Measurements from ENCODE around the gene SLC4A1AP.

GRCh38 chr2:27638037-27638637 is 25.6 kb upstream of the SLC4A1AP start:
- TF ChIP-seq EP300 (conservative IDR thresholded peaks at IDR 0.05; ENCODE audit: poor library complexity, severe bottlenecking) (no peak), CTCF (IDR thresholded peaks at IDR 0.05; ENCODE audit: poor library complexity, severe bottlenecking) (no peak), EZH2 (IDR thresholded peaks at IDR 0.05; ENCODE audit: borderline replicate concordance, insufficient read depth, low read length, poor library complexity, severe bottlenecking) (no peak)

All from neural cell (in vitro differentiated cells).